Epithelial cell of prostate (primary cell): ENCODE results near the gene NIPAL1.

Experiments
- DNase-seq: peaks from one replicate; pipeline ENCODE4 v3.0.0-alpha.2; 2011; ENCODE audit warnings: low read depth, low spot score
- H3K27ac ChIP-seq: fragments of 450-650 bp; 2 replicates; pipeline ENCODE4 v1.5.1; 2017; ENCODE audit warnings: mild to moderate bottlenecking

NIPAL1 gene

DNA sequence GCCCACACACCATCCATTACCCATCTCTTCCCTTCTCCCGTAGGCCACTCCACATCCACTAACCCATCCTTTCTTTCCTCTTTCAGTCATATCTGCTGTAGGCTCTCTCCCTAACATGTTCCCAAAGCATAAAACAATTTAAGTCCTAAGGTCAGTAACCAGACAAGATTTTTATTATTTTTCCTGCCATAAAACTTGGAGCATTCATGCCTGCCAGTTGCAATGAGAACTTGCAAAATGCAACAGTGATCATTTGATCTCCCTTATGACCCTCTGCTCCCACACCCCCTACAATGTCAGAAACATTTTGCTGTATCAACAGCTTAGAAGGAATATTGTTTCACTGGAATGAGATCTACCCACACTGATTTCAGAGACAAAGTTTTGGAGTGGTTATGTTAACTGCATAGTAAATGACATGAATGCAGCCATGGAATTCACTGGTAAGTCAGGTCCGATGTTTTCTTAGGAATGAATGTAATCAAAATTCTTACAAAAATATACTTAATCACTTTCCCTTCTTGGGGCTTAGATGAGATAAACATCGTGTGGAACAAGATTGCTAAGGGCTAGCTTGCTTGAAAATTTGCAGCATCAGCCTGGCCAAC lies 5.7 kb downstream of the NIPAL1 start:
- no peak for DNase-seq
- no peak overlapping the region for H3K27ac ChIP-seq

DNA sequence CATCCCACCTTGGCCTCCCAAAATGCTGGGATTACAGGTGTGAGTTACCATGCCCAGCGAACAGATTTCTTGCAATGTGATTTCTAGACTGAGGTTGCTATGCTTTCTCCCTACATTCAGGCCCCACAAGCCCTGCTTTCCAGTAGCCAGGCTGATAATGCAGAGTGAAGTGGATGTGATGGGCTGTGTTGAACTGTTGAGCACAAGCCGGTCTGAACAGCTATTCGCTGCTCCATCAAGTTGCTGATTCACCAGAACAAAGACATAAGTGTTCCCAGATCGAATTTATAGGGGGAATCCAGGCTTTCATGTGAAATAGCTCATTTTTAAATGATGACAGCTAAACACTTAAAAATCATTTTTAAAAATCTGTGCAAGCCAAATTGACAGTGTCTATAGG lies 8.0 kb downstream of the NIPAL1 start:
- H3K27ac ChIP-seq = no peak overlapping the region
- DNase-seq = no peak

DNA sequence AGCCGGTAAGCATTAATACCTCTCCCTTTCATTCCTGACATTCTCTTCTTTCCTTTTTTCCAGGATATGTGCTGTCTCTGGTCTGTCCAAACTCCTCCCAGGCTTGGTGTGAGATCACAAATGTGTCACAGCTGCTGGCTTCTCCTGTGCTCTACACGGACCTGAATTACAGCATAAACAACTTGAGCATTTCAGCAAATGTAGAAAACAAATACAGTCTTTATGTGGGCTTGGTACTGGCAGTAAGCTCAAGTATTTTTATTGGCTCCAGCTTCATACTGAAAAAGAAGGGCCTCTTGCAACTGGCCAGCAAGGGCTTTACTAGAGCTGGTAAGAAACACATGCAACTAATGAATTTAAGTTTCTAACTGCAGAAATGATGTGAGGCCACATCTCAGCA lies 8.4 kb downstream of the NIPAL1 start:
- DNase-seq = no peak
- no peak overlapping the region for H3K27ac ChIP-seq

DNA sequence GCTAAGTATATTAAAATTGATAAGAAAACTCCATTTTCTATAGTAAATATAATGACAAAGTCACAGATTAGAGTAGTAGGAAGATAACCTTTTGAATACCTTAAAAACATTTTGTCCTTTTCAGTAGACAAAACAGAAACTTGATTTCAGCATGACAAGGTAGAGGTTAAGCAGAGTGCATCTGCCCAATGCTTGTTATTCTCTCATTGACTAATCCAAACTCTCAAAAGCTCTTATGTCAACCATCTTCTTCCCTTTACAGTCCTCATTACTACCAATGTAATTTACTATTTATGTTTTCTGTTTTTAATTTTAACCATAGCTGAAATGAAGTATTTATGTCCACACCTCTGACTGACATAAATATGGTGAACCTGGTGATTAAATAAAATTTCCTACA lies 11.1 kb downstream of the NIPAL1 start:
- no peak for DNase-seq
- H3K27ac ChIP-seq = no peak overlapping the region

DNA sequence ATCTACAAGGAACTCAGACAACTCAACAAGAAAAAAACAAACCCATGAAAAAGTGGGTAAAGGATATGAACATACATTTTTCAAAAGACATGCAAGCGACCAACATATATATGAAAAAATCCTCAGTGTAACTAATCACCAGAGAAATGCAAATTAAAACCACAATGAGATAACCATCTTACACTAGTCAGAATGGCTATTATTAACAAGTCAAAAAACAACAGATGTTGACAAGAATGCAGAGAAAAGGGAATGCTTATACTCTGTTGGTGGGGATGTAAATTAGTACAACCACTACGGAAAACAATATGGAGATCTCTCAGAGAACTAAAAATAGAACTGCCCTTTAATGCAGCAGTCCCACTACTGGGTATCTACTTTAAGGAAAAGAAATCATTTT lies 12.1 kb downstream of the NIPAL1 start:
- no peak for DNase-seq
- no peak overlapping the region for H3K27ac ChIP-seq

DNA sequence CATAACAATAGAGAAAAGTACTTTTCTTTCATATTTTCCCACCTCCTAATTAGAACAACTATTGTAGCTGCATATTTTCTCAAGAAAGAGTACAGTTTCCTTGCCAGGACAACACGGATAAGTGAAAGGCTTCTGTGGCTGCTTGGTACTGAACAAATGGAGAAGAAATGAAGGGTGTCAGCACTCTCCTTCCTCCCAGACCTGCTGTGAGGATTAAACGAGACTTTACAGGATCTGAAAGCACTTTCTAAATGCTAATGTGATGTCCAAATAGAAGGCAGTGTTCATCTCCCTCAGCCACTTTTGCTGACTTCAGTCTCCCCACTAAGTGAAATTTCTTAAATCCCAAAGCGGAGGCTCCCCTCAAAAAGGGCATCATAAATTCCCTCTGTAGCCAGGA lies 13.9 kb downstream of the NIPAL1 start:
- DNase-seq = no peak
- H3K27ac ChIP-seq = no peak overlapping the region

DNA sequence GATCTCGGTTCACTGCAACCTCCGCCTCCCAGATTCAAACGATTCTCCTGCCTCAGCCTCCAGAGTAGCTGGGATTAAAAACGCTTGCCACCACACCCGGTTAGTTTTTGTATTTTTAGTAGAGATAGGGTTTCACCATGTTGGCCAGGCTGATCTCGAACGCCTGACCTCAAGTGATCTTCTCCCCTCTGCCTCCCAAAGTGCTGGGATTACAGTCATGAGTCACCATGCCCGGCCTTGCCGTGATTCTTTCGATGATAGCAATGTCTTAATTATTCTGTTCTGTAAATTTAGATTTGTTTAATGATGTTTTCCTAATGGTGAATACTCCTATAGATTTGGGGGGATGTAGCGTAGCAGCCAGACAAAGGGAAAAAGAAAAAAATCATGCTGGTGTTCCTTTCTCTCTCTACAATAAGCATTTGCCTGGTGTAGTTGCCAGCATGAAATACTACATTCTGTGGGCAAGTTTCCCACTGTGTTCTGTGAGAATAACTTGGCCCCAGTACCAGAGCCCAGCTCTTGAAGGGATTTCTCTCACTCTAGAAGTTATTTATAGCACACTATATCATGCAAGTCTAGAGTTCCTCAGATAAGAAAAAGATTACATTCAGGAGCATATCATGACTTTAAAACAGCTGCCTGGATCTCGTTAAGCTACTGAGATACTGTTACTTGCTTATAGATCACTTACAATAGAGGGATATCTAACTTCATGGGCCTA lies 15.4 kb downstream of the NIPAL1 start:
- DNase-seq = no peak
- H3K27ac ChIP-seq = no peak overlapping the region

DNA sequence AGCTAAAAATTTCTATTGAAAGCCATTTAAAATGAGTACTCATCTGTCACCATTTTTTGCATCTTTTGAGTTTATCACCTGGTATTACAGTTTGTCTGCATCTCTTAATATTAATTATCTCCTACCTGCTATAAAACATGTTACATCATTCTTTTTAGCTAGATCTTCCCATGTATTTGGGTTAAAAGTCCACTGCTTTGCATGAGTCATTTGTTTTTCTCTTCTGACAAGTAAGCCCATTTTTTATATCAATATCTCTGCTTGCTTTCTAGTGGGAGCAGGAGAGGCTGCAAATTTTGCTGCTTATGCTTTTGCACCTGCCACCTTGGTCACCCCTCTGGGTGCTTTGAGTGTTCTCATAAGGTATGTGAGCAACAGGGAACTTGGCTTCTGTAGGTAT lies 16.1 kb downstream of the NIPAL1 start:
- DNase-seq = no peak
- no peak overlapping the region for H3K27ac ChIP-seq

DNA sequence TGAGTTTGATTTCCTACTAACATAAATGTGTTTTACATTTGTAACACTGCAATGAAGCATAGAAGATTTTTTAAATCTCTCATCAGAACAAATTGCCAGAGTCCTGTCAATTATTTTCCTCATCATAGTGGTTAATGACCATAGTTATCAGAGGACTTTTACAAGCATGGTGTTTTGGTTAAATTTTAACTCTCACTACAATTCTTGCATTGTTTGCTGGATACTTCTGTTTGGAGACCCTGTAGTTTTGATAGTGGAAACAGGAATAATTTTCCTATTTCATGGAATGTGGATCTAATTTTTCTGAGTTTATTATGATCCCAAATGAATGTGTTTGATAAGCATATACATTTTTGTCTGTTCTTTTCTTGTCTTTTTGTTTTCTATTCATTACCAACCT lies 16.8 kb downstream of the NIPAL1 start:
- H3K27ac ChIP-seq = no peak overlapping the region
- DNase-seq = no peak

DNA sequence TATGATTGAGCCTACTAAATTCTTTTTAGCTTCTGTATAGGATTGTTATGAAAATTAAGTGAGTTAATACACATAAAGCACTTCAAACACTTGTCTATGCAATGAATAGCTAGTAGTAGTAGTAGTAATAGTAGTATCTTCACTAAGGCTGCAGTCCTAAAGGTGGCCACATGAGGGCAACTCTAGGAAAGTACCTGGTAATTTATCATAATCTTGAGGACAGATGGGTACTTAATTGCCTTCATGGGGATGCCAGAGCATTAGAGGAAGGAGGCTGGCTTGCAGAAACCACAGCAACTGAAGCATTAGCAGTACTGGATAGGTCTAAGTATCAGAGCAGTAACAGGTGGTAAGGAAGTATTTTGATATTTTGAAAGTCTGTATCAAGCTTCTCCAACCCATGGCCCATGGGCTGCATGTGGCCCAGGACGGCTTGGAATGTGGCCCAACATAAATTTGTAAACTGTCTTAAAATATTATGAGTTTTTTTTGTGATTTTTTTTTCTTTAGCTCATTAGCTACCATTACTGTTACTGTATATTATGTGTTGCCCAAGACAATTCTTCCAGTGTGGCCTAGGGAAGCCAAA lies 17.3 kb downstream of the NIPAL1 start:
- DNase-seq = no peak
- H3K27ac ChIP-seq = no peak overlapping the region

DNA sequence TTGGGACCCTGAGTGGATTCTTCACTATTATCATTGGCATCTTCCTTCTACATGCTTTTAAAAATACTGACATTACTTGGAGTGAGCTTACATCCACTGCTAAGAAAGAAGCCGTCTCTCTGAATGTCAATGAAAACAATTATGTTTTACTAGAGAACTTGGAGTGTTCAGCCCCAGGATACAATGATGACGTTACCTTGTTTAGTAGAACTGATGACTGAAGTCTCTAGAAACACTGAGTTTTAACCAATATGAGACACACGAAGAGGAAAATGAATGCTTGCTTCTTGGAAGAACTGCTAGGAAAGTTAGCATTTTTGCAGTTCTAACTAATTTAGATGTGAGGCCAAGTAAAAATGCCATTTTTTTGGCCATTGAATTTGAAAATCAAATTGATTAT lies 19.4 kb downstream of the NIPAL1 start:
- no peak overlapping the region for H3K27ac ChIP-seq
- no peak for DNase-seq

DNA sequence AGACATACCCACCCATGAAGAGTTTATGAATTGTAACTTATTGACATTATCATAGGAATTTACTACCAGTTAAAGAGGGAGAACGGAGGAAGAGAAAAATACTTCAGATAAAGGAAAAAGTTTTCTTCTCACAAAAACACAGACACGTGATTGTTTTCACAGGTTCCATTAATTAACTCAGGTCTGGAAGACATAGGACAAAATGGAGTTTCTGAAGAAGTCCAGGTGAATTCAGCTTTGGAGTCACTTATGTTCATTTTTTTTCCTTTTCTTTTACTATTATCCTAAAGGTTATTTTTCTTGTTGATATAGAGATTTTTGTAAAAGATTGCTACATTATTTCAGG lies 20.5 kb downstream of the NIPAL1 start:
- DNase-seq = no peak
- H3K27ac ChIP-seq = no peak overlapping the region

DNA sequence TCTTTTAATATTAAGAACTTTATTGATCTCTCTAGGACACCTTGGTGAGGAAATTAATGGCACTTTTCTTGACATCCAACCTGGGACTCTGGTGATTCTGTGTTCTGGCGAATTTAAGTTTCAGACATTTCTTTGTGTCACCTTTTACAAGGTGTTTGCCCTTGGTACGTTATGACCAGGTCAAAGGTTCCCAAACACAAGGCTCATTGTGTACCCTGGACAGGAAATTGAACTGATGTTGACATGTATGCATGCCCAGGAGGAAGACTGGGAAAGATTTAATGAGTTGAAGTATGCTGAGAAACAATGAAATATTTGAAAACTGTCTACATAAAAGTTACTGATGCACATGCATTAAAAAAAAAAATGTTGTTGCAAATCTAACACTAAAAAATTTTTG lies 22.1 kb downstream of the NIPAL1 start:
- DNase-seq = no peak

DNA sequence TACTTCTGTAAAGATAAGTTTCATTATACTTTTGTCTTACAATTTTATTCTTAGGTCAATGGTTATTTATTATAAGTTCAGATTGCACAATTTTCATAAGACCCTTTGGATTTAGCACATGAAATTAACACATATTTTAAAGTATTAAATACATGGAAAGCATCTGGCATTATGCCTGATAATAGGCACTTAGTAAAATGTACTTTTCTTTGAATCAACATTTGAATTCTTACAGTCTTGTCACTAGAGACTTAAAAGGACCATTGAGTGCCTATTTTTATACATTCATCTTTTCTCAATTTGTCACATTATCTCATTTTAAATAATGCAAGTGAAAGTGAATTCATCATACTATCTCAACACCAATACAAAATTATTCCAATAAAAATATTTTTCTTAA lies 23.0 kb downstream of the NIPAL1 start:
- DNase-seq = no peak
- H3K27ac ChIP-seq = no peak overlapping the region

More for the DNA sequence above, 22.1 kb downstream of the NIPAL1 start:
- H3K27ac ChIP-seq = no peak overlapping the region

DNA sequence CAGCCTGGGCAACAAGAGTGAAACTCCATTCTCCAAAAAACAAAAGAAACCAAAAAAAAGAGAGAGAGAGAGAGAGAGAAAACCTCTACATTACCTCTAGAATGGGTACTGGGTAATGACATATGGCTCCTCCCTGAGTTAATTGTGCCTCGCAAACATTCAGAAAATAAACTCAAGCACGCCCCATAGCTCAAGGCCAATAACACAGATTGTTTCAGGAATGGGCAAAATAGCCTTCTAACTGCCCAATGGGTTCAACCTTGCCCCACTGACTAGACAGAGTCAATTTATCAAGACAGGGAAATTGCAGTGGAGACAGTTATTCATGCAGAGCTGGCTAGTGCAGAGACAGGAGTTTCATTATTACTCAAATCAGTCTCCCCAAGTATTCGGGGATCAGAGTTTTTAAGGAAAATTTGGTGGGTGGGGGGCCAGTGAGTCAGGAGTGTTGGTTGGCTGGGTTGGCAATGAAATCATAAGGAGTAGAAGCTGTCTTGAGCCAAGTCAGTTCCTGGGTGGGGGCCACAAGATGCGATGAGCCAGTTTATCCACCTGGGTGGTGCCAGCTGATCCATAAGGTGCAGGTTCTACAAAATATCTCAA lies 25.1 kb downstream of the NIPAL1 start:
- no peak for DNase-seq
- no peak overlapping the region for H3K27ac ChIP-seq

DNA sequence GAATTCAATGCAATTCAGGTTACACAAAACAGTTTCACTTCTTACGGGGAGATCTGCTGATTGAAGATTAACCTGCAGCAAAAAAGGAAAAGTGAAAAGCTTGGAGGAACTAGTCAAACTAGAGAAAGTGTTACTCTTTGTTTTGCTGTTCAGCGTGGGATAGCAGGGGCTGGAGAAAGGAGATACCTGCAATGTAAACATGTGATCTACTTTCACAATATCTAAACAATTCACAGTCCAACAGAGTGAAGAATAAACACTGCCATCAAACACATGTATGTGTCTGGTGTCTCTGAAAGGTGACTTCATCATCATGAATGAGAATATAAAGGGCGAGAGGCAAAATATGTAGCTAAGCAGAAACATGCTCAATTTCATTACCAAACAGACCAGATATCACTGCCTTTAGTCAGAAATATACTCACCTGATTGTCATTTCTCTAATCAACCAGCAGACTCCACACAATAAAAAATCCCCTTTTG lies 26.4 kb downstream of the NIPAL1 start:
- DNase-seq = no peak
- no peak overlapping the region for H3K27ac ChIP-seq

DNA sequence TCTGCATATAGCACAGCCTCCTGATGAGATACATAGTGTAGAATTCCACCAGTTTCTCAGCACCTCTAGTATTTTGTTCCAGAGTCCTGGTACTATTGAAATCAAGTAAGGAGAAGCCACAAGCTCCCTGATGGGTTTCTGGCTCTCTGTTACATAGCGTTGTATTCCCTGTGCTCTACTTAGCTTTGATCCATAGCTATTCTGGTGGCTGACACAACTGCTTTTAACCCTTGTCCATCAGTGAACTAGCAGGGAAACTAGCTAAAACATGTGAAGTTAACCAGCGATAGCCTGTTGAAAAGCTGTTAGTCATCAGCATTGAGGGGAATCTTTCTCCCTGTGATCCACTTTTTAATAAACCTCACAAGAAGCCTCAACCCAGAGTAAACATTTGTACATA lies 26.9 kb downstream of the NIPAL1 start:
- no peak overlapping the region for H3K27ac ChIP-seq
- DNase-seq = no peak

DNA sequence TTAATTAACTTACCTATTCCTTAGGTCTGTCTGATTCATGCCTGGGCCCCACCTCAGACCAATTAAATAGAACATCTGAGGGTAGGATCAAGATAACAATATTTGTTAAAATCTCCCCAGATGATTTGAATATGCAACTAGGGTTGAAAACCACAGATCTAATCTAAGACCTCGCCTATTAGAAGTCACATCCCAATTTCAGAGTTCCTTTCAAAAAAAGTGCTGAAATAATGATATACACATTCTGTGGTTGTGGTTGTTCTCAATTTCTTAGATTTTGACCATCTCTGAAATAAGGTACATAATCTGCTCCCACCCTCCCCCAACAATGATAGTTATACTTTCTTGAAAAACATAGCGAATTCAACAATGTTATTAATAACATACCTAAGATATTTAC lies 27.7 kb downstream of the NIPAL1 start:
- DNase-seq = no peak
- H3K27ac ChIP-seq = no peak overlapping the region

DNA sequence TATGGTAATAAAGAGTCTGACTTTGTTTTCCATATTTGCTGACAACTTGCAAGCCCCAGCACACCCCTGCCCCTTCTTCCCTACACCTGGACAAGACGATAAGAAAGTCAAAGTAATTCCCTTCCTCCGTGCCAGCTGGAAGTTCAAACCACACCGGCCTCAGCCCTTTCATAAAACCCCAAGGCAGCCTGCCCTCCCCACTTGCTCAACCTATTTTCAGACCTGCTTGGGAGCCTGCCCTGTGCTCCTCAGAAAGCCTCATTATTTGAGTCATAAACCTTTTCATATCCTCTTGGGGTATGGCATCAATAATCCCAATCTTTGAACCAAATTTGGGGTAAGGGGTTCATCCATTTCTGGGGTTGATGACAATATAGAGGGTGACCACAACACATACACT lies 29.5 kb downstream of the NIPAL1 start:
- H3K27ac ChIP-seq = no peak overlapping the region
- no peak for DNase-seq

DNA sequence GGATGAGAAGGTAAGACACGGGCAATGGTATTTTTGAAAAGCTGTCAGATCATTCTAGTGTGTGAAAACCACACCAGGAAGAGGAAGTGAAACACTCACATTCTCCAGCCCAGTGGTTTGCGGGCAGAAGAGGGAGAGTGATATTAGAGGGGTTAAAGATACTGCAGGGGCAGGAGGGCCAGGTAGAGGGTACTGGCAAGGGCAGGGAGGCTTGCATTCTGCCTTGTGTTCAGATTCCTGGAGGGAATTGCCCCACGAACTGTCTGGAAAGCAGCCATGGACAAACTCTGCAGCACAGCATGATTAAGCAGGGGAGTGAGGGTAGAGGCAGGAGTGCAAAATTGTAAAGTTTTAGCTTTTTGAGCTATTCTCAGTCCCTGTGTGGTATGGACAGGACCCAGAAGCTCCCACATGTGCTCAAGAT lies 30.9 kb downstream of the NIPAL1 start:
- no peak for DNase-seq
- H3K27ac ChIP-seq = no peak overlapping the region

DNA sequence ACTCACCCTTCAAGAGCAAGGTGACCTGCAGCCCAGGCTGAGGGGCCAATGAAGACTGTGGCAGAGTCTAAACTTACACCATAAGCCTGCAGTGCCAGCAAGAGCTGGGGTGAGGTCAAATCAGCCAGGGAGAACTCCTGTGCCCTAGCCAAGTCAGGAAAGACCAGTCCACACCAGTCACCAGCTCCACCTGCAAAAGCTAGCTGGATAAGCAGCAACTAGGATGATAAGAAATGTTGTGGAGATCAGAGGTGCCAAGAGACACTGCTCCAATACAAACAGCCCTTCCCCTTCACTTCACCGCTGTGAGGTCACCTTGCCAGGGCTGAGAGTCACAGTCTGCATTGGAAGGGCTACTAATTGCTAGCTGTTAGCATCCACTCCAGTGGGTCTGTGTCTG lies 31.3 kb downstream of the NIPAL1 start:
- H3K27ac ChIP-seq = no peak overlapping the region
- DNase-seq = no peak
